HG03175 (cell line): ENCODE results near the gene SLC16A5.
"Not testable (repeated sequence)": the region's sequence is repeated elsewhere in the genome, so short reads cannot be mapped to it uniquely, and the experiment has no call there.

Experiments
- ATAC-seq: cut with Tn5 transposase; IDR thresholded peaks from one replicate; pipeline ENCODE4 v1.9.1; 2021; ENCODE audit warnings: mild to moderate bottlenecking, moderate library complexity; ENCODE audit not compliant: unreplicated experiment

Gene SLC16A5

DNA sequence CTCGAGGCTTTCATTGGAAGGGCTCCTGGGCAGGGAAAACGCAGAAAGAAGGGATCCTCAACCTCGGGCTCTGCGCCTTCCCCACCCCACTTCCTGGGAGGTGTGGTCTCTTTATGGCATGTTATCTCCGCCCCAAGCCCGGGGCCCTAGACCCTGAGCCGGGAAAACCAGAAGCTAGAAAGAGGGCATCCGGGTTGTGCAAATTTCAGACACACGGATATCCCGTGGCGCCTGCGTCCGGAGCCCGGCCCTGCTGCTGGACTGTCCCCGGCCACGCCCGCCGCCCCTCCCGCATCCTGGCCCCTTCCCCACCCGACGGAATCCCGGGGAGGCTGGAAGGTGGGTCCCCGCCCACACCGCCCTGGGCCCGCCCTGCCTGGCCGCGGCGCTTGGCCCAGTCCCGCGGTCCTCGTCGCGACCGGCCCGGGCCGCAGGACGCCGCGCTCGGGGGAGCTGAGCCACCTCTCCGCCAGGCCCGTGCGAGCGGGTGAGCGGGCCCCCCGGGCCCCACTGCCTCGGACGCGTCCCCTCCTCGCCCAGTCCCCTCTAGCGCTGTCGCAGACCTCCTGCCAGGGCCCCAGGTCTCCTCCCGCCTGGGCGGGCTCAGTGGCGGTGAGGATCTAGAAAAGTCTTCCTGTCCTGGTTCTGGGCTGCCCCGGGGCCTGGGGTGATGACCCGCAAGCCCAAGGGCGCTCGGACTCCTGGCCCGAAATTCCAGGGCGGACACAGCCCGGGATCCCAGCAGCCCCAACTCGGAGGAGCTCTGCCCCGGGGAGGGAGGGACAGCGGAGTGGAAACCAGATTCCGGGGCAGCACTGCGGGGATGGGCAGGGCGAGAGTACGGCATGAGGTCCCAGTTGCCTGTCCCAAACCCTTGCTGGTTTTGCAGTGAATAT, at the start of gene SLC16A5:
Gene SLC16A5 (plus strand): TSS at position 397 of the 896 bp plus-strand sequence. CDS start 5,683 bp downstream, outside the sequence.
- ATAC-seq = no peak

GRCh38 chr17:75039238-75039637, 48.5 kb upstream of the SLC16A5 start:
- no peak for ATAC-seq

DNA sequence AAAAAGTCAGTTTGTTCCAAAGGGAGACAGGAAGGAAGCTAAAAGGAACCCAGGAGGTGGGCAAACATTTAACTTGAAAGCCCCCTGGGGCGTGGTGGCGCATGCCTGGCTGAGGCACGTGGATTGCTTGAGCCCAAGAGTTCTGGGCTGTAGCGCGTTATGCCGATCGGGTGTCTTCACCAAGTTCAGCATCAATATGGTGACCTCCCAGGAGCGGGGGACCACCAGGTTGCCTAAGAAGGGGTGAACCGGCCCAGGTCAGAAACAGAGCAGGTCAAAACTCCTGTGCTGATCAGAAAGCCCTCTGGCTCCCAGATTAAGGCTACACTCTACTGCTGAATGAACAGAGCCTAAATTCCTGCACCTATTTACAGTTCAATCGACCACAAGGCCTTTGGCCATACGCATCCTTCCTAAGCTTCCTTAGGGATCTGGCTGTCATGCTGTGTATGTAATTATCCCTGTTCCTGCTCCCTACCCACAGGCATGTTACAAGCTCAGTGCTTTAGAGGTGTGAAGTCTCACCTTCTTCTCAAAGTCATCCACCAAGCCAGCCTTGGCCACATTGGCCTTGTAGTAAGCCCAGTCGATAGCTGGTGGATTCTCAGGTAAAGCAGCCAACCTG, 46.0 kb upstream of the SLC16A5 start:
- no peak for ATAC-seq

- not testable (repeated sequence) for ATAC-seq
Observed at GRCh38 chr17:75043789-75044188, 44.0 kb upstream of the SLC16A5 start.

DNA sequence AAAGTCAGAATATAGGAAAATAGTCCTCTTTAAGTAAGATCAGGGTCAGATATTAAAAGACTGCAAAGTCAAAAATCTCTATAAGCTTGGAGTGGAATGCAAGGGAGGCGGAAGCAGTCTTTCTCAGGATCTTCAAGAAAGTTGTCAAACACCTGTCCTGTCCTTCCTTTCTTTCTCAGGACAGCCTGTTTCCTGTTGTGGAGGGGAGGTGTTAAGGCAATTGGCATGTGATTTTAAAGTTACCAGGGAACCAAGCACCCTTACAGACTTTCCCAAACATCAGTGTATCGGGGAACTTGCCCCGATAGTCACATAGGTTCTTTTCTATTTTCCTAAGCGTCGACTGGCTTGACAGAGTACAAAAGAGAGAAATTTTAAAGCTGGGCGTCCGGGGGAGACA, 43.0 kb upstream of the SLC16A5 start:
- ATAC-seq = no peak

DNA sequence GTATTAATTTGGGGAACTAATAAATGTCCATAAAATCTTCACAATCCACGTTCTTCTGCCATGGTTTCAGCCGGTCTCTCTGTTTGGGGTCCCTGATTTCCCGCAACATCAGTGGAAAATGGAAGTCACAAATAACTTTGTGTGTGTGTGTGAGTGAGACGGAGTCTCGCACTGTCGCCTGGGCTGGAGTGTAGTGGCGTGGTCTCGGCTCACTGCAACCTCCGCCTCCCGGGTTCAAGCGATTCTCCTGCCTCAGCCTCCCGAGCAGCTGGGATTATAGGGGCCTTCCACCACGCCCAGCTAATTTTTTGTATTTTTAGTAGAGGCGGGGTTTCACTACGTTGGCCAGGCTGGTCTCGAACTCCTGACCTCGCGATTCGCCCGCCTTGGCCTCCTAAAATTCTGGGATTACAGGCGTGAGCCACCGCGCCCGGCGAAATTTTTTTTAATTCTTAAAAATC, 41.8 kb upstream of the SLC16A5 start:
- ATAC-seq = not testable (repeated sequence)

DNA sequence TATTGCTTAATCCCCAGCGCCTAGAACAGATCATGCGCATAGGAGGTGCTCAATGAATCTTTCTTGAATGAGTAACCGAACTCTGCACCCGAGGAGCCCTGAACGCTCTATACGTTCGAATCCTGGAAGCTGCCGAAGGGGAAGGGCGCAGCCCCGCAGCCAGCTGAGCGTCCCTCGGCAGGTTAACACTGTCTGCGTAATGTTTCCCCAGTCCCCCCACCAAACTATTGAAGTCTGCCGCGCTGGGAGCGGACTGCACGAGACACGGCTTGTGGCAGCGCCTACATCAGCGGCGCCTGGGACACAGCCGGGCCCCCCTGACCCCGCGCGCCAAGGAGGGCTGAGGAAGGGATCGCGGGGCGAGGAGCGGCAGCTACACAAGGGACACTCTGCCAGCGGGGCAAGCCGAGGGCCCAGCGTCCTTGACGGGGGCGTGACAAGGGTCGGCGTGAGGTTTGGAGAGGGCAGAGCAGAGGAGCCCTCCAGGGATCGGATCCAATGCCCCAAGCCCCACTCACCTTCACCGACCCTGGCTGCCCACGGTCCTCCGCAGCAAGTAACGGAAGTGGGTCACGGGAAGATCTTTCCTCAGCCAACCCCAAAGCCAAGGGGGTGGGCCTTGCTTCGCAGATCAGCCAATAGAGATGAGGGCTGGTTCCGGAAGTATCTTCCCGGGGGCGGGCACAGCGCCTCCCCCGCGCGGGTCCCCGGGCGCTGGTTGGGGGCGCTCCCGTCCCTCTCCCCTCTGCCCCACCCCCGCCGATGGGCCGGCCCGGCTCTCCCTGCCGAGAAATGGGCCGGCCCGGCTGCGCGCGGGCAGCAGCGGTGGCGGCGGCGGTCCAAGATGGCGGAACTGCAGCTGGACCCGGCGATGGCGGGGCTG, 41.1 kb upstream of the SLC16A5 start, which contains the start of the genes ATP5PD and KCTD2:
Gene ATP5PD (minus strand): TSS at position 563 of the 883 bp plus-strand sequence. CDS start 4,319 bp downstream, outside the sequence.
Gene KCTD2 (plus strand): TSS at position 819 of the 883 bp plus-strand sequence. CDS start 26 bp downstream, at position 845.
- ATAC-seq = peak; percentile 96

- ATAC-seq = peak; percentile 19
Observed at GRCh38 chr17:75047398-75048098, 40.2 kb upstream of the SLC16A5 start.

DNA sequence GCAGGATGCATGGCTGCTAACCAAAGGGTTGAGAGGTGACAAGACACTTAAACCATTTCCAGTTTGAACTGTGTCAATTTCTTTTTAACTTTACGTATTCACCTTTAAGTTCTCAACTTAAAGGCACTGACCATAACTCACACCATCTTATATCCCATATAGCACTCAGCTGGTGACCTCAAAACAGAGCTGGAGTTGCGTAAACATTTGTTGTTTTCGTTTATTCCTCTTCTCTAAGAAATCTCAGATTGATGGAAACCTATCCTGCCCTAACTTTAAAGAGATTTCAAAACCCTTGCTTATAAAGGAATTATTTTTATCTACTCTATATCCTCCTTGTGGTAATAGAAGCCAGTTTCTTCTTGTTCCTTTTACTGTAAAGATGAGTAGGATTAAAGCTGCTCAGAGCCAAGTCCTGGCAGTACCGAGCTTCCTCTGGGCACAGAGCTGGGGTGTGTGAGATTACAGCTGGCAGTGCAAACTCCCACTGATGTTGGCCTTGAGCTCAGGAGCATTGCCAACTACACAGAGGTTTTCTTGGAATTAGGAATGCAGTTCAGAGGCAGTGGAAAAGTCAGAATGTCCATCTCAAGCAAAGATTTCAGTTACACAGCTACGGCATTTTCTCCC, 39.4 kb upstream of the SLC16A5 start:
- ATAC-seq = no peak

GRCh38 chr17:75049057-75049456, 38.7 kb upstream of the SLC16A5 start:
- no peak for ATAC-seq

DNA sequence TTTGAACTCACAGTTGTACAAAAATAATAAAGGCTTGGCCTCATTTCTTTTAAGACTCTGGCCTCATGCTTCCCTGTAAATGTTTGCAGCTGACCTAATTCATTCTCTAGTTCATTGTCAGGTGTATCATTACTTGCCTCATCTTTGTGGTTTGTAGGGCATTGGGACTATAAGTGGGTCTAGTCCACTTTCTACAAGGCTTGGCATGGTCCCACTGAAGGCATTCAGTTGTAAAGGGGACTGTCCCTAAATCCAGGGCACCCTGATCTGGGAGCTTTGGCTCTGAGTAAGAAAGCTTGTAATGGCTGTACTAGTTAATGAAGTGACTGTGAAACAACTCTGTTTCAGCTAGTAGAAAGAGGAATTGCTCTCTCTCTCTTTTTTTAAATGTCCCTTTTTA, 38.0 kb upstream of the SLC16A5 start:
- ATAC-seq = no peak

DNA sequence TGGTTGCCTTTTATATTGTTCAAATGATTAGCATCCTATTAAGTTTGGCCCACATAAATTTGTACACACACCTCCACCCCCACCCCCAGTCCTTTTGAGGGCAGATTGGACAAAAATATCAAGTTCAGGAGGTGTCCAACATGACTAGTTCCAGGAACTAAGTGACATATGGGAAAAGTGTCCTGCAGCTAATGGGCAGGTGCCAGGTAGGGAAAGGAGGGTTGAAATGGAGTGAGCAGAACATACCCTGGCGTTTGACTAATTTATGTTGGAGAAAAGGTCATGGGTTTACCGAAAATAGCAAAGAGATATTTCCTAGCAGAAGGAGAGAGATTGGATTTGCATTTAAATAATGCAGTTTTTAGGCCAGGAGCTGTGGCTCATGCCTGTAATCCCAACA, 35.8 kb upstream of the SLC16A5 start:
- no peak for ATAC-seq

- ATAC-seq = no peak
Observed at GRCh38 chr17:75059369-75060345, 28.1 kb upstream of the SLC16A5 start.

- ATAC-seq = no peak
Observed at GRCh38 chr17:75060434-75061054, 27.2 kb upstream of the SLC16A5 start.

- ATAC-seq = no peak
Observed at GRCh38 chr17:75061055-75061438, 26.7 kb upstream of the SLC16A5 start.

DNA sequence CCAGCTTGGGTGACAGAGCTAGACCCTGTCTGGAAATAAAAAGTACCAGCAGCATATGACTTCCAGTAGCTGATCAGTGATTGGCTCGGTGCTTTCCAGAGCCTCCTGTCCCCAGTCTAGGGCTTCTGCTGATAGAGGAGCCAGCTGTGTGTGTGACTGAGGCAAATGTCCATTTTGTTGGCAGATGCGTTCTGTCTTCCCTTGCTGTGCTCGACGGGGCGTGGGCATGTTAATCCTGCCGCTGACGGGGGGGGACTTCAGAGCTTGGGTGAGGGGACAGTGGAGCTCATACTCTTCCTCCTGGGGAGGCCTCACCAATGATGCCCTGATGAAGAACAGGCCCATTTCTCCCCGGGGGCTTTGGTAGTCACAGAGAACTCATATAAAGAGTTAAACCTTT, 26.1 kb upstream of the SLC16A5 start:
- no peak for ATAC-seq

- no peak for ATAC-seq
Observed at GRCh38 chr17:75063201-75063600, 24.6 kb upstream of the SLC16A5 start.

- no peak for ATAC-seq
Observed at GRCh38 chr17:75063626-75064025, 24.1 kb upstream of the SLC16A5 start.
